ENCODE data around the gene COBL.

Gene COBL

GRCh38 chr7:51077987-51078370, 238.6 kb downstream of the COBL start:
- DNase-seq (ENCODE audit: low spot score) = no peak

GRCh38 chr7:51077316-51077986, 239.2 kb downstream of the COBL start:
- DNase-seq (ENCODE audit: low spot score) = no peak

DNA sequence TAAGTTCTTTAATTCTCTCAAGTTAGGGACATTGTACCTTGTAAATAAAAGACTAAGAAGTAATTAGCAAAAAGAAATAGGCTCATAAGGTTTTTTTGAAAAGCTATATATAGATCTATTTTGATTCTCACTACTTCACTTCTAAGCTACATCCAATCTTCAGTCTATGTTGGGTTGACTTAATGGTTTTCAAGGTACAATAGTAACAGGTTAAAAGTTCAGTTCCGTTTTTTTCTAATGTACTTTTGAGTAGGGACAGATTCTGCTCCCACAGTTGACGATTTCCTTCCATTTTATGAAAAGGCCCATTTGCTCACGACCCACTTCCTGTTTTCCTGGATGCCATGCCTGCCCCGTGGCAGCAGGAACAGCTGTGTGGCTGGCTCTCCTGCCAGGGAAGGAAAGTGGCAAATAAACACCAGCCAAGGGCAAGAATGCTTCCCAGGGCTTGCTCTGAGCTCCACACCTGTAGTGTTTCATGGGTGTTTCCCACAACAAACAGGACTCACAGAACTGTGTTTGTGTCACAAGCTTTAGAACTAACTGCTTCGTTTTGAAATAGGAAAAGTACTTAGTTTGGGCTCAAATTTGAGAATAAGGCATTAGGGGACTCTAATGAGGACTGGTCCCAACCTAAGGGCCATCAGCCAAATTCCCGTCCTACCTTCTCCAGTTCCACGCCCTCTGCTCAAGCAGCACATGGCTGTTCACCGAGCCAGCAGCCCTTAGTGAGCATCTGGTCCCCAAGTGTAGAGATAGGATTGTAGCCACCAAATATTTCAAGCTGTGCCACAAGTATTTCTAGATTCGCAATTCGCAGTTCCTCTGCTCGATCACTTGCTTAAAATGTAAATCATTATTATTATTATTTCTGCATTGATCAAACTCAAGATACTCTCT, 240.7 kb downstream of the COBL start:
- no peak for DNase-seq (ENCODE audit: low spot score)

DNA sequence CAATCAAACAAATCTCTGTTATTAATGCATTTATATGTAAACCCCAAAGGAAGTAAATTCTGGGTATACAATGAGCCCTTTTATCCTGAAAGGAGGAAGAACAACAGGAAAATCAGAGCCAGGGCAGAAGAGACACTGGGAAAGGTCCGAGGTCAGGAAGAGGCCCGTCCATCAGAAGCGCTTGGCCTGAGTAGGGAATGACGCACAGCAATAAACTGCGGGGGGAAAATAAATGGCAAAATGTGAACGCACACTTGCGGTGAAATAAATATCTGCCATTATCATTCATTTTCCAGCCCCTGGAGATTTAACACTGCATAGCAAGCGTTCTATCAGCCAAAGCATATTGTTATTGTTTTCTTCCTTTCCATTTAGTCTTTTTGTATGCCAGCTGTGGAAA, 243.4 kb downstream of the COBL start:
- DNase-seq (ENCODE audit: low spot score) = no peak

DNA sequence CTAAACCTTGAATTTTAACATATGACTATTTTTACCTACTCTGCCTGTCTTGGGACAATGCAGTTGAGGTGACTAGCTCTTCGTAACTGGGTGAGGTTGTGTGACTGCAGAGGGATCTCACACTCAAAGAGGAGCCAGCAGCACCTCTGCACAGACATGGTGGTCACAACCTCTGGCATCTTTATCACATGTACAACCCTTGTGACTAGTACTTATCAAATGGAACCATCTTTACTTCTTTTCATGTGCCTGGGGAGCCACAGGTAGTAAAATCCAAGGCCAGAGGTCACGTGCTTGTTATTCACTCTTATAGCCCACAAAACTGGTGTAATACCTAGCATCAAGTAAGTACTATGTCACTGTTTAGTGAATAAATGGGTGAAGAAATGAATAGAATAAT, 244.3 kb downstream of the COBL start:
- DNase-seq (ENCODE audit: low spot score) = no peak

DNA sequence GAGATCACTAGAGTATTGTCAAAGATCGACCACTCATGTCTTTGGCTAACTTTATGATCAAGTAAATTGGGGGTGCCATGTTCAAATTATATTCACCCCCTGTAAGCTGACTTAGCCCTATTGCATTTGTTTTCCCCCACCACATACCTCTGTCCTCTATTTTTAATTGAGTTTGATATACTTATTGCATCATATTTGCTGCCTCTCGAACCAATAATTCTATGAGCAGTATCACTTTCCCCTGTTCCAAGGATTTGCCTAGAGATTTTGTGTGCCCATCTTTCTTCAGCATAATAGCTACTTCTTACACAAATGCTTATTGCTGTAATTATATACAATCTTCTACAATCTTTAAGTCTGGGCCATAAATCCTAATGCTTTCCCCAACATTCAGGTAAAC, 245.2 kb downstream of the COBL start:
- no peak for DNase-seq (ENCODE audit: low spot score)

DNA sequence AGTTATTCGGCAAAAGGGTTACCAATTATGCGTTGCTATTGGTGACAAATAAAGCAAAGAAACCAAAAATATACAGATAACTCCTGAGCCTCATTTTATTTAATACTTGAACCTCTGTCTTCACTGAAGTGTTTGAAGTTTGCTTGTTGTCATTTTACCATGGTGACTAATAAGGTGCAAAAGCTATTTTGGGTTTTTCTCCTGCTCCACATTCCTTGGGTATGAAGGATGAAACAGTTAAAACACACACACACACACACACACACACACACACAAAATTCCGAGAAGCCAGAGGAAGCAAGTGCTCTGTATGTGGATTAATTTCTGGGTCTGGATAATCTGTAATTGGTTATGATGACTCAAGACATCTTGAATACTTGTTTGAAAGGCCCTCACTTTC, 246.5 kb downstream of the COBL start:
- DNase-seq (ENCODE audit: low spot score) = peak; percentile 19

GRCh38 chr7:51069411-51070083, 247.1 kb downstream of the COBL start:
- DNase-seq (ENCODE audit: low spot score) = peak; percentile 11

- no peak for DNase-seq (ENCODE audit: low spot score)
Observed at GRCh38 chr7:51068401-51068800, 248.2 kb downstream of the COBL start.

- DNase-seq (ENCODE audit: low spot score) = peak; percentile 60
Observed at GRCh38 chr7:51067757-51068156, 248.9 kb downstream of the COBL start.

DNA sequence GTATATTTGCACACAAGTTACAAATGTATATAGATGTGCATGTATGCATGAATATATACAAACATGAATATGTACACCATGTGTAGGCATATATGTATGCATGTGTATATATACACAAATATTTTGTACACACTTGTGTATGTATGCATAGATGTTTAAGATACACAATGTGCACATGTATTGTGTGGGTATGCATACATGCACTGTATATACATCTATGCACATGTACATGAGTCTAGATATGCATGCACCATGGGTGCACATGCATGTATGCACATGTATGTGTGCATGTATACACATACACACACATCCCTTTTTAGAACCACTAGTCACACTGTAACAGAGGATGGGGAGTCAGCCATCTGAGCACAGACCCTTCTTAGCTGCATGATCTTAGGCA, 249.4 kb downstream of the COBL start:
- no peak for DNase-seq (ENCODE audit: low spot score)

DNA sequence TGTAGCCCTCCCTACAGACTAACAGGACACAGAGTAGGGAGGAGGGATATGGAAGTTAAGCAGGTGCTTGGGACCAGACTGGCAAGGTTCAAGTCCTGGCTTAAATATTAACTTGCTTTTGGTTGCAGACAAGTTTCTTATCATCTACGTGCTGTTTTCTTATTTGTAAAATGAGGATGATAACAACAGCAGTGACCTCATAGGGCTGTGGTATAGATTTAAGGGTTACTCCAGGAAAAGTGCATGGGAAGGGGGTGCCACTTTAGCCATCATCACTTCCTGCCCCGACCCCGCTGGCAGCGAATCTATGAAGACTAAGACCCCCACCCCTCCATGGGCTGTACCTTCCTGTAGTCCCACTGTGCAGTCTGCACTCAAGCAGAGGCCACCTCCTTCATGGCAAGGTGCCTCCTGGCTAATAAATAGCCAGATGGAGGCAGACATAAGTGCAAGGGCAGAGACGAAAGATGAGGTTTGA, 250.2 kb downstream of the COBL start:
- DNase-seq (ENCODE audit: low spot score) = no peak

DNA sequence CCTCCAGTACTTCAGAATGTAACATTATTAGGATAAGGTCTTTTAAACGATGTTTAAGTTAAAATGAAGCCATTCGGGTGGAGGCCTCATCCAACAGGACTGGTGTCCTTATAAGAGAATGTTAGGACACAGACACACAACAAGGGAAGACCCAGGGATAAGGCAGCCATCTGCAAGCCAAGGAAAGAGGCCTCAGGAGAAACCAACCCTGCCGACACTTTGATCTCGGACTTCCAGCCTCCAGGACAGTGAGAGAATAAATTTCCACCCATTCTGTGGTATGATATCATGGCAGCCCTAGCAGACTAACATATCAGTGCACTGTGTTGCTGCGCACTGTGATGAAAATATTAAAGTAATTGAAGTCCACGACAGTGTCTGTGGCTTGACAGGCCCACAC, 250.8 kb downstream of the COBL start:
- DNase-seq (ENCODE audit: low spot score) = no peak

- DNase-seq (ENCODE audit: low spot score) = no peak
Observed at GRCh38 chr7:51064688-51065087, 251.9 kb downstream of the COBL start.

DNA sequence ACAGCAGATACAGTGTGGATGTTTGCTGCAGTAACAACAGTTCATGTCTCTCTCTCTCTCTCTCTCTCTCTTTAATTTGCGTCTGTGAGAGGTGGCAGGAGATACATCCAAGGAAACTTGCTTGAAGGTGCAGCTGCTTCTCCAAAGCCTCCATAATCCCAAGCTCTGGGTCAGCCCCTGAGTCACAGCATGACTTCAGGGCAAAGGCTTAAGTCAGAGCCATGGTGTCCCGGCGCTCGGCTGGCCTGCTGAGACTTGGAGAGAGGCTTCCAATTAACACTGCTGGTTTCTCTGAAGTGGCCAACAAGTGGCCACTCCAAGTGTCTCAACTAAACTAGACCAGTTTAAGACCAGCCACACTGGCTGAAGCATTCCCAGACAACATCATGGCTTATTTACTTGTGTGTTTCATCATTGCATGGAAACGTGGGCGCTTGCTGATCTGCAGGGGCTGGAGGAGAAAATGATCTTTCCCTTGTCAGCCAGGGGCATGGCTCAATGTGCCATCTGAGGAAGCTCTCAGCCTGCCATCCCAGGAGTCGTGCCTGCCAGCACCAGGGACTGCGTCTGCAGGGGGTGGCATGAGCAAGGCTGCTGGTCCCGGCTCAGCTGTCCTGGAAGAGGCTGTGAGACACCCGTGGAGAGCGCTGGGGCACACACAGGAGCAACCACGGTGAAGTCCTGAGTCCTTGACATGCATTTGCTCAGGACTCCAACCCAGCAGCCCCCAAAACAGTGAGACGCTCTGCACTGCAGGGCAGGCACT, 254.2 kb downstream of the COBL start:
- no peak for DNase-seq (ENCODE audit: low spot score)

- DNase-seq (ENCODE audit: low spot score) = no peak
Observed at GRCh38 chr7:51060536-51060935, 256.1 kb downstream of the COBL start.

- DNase-seq (ENCODE audit: low spot score) = no peak
Observed at GRCh38 chr7:51059504-51060142, 257.0 kb downstream of the COBL start.

DNA sequence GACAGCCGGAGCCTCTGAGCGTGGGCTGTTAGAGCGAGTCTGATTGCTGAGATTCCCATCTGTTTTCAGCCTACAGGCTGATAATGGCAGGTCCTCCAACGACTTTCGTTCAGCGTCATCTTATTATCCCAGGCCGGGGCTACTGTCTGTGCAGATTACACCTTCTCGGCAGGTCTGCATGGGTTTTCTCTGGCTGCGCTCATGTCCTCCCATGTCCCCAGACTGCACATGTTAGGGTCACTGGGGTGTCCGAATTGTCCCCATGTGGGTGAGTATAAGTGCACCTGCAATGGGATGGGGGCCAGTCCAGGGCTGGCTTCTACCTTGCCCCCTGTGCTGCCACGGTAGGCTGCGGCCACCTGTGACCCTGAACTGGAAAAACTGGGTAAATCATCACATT, 257.8 kb downstream of the COBL start:
- no peak for DNase-seq (ENCODE audit: low spot score)

- no peak for DNase-seq (ENCODE audit: low spot score)
Observed at GRCh38 chr7:51055039-51055840, 261.4 kb downstream of the COBL start.

GRCh38 chr7:51054231-51054630, 262.4 kb downstream of the COBL start:
- no peak for DNase-seq (ENCODE audit: low spot score)

Measured in SW480 (cell line).